HG02943 (cell line): ENCODE data around the gene CALML6.
"Not testable (repeated sequence)": the region's sequence is repeated elsewhere in the genome, so short reads cannot be mapped to it uniquely, and the experiment has no call there.

Source experiments
- ATAC-seq: cut with Tn5 transposase; IDR thresholded peaks from one replicate; pipeline ENCODE4 v1.9.1; 2021; ENCODE audit warnings: mild to moderate bottlenecking, low read depth, moderate library complexity; ENCODE audit not compliant: unreplicated experiment

The CALML6 gene

DNA sequence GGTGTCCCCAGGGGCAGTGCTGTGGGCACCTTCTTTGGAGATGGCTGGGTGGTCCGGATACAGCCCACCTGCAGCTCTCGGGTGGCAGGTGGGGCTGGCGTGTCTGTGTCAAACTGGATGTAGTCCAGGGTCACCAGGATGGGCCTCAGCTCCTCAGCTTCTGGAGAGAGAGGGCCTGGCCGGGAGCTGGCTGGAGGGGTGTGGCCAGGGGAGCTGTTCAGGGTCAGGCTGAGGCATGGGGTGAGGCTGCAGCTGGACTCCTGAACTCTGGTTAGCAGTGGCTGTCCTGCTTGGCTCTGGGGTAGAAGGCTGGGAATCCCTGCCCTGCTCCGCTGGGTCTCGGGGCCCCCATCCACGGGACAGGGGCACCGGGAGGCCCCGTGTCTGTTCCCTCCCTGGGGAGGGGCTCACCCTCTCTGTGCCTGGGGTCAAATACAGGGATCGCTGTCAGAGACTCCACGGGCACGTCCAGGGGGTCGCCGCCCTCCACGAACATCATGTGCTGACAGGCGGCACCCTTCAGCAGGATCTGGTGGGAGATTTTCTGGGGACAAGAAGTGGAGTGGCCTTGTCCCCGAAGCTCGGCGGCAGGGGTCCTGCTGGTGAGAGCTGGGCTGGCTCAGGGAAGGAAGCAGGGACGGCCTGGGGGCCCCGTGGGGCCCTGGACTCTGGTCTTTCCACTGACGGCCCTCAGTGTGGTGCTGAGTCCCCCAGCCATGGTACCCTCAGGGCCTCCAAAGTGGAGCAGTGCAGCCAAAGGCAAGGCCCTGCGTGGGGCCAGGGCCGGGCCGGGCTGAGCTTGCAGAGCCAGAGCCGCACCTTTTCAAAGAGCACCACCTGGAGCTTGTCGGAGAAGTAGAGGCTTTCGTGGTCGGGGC is 8.1 kb downstream of the CALML6 start:
- no peak for ATAC-seq

- ATAC-seq: no peak
Observed at GRCh38 chr1:1924386-1924785, 9.3 kb downstream of the CALML6 start.

DNA sequence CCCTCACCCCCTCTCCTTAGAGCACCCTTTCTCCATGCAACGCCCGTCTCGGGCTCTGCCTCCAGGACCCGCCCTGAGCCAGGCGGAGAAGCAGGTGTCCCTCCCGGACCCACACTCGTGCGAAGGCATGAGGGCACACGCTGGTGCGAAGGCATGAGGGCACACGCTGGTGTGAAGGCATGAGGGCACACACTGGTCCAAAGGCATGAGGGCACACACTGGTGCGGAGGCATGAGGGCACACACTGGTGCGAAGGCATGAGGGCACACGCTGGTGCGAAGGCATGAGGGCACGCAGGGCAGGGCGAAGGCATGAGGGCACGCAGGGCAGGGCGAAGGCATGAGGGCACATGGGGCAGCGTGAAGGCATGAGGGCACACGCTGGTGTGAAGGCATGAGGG is 9.8 kb downstream of the CALML6 start:
- ATAC-seq: no peak

- ATAC-seq: no peak
Observed at GRCh38 chr1:1925437-1926345, 10.6 kb downstream of the CALML6 start.

DNA sequence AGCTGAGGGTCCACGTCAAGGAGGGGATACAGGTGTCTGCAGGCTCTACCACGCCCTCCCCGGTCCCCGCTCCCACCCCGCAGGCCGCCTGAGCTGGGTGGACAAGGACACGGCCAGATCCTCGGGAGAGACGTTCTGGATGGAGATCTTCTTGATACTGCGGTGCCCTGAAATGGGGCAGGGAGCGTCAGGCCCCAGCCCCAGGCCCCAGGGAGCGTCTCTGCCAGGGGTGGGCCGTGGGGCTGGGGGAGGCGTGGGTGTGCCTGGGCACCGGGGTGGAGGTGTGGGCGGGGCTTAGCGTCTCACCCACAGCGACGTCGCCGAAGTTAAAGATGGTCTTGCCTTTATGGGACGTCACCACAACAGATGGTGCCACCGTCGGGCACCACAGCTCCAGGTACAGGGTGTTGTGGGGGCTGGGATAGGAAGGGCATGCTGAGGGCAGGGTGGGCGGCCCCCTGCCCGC is 11.3 kb downstream of the CALML6 start:
- ATAC-seq: no peak

DNA sequence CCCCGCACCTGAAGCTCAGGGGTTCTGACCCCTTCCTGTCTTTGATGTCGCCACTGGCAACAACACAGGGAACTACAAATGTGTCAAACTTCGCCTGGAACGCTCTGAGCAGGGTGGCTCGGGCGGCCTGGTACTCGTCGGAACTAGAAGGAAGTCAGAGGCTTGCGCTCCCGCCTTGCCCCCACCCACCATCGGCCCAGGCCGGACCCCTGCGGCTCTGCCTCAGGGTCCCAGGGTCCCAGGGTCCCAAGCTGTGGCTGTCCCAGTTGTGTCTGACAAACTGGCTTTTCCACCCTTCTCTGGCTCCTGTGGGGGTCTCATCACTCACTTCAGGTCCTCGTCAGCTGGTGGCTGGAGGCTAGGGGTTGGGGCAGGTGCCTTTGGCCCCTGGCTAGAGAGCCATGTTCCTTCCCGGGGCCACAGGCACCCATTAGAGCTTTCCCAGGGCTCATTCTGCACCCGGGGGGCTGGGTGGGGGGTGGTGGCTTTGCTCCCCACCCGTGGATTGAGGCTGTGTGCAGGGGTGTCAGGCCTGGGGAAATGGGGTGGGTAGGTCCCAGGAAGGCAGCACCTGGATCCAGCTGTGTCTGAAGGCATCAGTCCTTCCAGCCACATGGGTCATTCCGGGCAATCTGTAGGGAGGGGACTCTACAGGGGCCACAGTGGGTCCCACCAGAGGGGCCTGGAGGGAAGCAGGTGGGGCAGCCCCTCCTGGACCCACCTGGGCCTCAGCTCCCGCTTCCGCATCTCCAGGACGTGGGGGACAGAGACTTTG is 12.0 kb downstream of the CALML6 start:
- no peak for ATAC-seq

GRCh38 chr1:1927751-1928150 is 12.7 kb downstream of the CALML6 start:
- ATAC-seq: no peak

- ATAC-seq: no peak
Observed at GRCh38 chr1:1928231-1929101, 13.4 kb downstream of the CALML6 start.

GRCh38 chr1:1929102-1929638 is 14.1 kb downstream of the CALML6 start:
- ATAC-seq: no peak

DNA sequence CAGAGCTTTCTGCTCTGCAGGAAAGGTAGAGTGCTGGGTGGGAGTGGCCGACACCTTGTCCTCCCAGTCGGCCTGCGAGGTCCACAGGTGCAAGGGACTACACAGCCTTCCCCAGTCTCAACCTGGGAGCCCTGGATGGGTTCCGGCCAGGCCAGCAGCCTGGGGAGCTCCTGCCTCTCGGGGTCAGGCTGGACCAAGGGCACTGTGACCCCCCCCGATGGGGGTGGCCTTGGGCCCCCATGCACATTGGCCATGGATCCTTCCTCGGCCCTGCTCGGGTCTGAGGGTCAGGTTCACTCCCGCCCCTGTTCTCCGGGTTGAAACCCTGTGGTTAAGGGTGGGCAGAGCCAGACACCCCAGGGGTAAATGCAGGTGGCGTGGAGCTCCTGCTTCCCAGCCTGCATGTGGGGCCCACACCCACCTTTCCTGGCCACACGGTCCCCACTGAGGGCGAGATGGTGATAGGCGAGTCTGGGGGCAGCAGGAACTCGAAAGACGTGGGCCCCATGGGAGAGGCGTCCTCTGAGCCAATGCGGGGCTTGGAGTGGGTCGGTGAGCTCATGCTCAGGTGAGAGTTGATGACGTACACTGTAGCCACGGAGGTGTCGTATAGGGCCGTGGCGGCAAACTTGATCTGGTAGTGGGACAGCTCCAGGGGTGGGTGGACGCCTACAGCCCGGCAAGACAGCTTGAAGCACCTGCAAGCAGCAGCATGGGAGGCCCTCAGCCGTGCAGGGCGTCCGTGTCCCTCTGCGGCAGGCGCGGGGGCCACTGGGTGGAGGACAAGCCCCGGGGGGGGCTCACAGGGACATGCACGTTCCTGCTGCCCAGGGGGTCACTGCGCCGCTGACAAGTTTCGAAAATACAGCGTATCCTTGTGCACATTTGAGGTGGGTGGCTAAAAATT is 14.8 kb downstream of the CALML6 start:
- no peak for ATAC-seq

DNA sequence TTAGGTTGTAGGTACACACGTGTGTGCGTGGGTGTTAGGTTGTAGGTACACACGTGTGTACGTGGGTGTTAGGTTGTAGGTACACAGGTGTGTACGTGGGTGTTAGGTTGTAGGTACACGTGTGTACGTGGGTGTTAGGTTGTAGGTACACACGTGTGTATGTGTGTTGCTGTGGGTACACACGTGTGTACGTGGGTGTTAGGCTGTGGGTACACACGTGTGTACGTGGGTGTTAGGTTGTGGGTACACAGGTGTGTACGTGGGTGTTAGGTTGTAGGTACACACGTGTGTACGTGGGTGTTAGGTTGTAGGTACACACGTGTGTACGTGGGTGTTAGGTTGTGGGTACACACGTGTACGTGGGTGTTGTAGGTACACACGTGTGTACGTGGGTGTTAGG is 19.8 kb downstream of the CALML6 start:
- not testable (repeated sequence) for ATAC-seq

DNA sequence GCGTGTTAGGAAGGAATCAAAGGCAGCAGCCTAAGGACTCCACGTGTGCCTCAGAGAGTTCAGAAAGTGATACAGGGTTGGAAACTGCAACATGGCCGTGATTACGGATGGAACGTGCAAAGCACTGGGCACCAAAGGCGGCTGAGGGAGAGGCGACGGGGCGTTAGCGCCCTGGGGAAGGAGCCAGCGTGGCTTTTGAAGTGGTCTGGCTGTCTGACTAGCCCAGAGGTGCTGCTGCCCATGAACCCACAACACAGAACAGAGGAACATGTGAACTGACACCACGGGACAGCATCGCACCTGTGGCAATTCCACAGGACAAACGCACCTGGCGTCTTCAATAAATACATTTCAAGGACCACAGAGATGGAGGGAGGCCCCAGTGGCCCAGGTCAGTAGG is 22.0 kb downstream of the CALML6 start:
- ATAC-seq: no peak

- ATAC-seq: no peak
Observed at GRCh38 chr1:1937549-1938275, 22.7 kb downstream of the CALML6 start.

GRCh38 chr1:1938276-1938573 is 23.2 kb downstream of the CALML6 start:
- ATAC-seq: no peak

- no peak for ATAC-seq
Observed at GRCh38 chr1:1938613-1939295, 23.7 kb downstream of the CALML6 start.

- ATAC-seq: no peak
Observed at GRCh38 chr1:1939296-1940122, 24.4 kb downstream of the CALML6 start.

DNA sequence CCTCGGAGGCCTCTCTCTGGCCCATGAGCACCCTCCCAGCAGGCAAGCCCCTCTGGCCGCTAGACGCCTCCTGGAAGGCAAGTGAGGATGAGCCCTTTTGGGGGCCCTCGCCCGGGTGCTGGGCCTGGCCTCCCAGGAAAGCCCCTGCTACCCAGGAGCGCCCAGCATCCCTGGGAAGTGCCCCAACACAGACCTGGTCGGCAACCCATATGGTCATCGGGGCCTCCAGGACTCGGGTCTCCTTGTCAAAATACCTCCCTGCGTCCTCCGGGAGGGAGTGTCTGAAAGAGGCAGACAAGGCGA is 25.0 kb downstream of the CALML6 start:
- ATAC-seq: no peak
